Endodermal cell (in vitro differentiated cells): ENCODE measurements around the gene ACTRT2. TPM values are rescaled to one million over a fixed set of nuclear protein-coding genes. Genes with fewer than 3 reads are reported as not detected.

Source experiments
- DNase-seq: peaks from one replicate; pipeline ENCODE4 v3.0.0-alpha.2; 2017
- H3K27ac ChIP-seq: 2 replicates; pipeline ENCODE4 v1.5.1; 2013; ENCODE audit warnings: mild to moderate bottlenecking, low read depth, low read length, moderate library complexity
- H3K27me3 ChIP-seq: 2 replicates; pipeline ENCODE4 v1.6.1; 2013; ENCODE audit warnings: mild to moderate bottlenecking, low read length, moderate library complexity; ENCODE audit not compliant: insufficient read depth, control insufficient read depth, poor library complexity, severe bottlenecking
- H3K36me3 ChIP-seq: 2 replicates; pipeline ENCODE4 v1.7.0; 2013; ENCODE audit warnings: mild to moderate bottlenecking, low read length, moderate library complexity; ENCODE audit not compliant: control insufficient read depth, insufficient read depth
- H3K4me1 ChIP-seq: one replicate; pipeline ENCODE4 v1.7.0; 2013; ENCODE audit warnings: low read length; ENCODE audit not compliant: control insufficient read depth, insufficient read depth
- H3K4me3 ChIP-seq: 2 replicates; pipeline ENCODE4 v1.5.1; 2013; ENCODE audit warnings: mild to moderate bottlenecking, low read length, moderate library complexity
- H3K9ac ChIP-seq: 2 replicates; pipeline ENCODE4 v1.6.1; 2013; ENCODE audit warnings: mild to moderate bottlenecking, low read length, moderate library complexity; ENCODE audit not compliant: poor library complexity, severe bottlenecking; ENCODE audit errors: extremely low read depth
- H3K9me3 ChIP-seq: 2 replicates; pipeline ENCODE4 v1.6.1; 2013; ENCODE audit warnings: mild to moderate bottlenecking, low read length, moderate library complexity; ENCODE audit not compliant: control insufficient read depth
- H3K27ac Mint-ChIP-seq: 2 replicates; pipeline ENCODE4 v1.8.0; 2020; ENCODE audit warnings: mixed read lengths
- H3K27me3 Mint-ChIP-seq: 2 replicates; pipeline ENCODE4 v1.8.0; 2021; ENCODE audit warnings: mild to moderate bottlenecking, mixed read lengths; ENCODE audit not compliant: insufficient read depth
- H3K36me3 Mint-ChIP-seq: 2 replicates; pipeline ENCODE4 v1.8.0; 2020; ENCODE audit warnings: low read depth, mixed read lengths
- H3K4me1 Mint-ChIP-seq: 2 replicates; pipeline ENCODE4 v1.8.0; 2020; ENCODE audit warnings: mixed read lengths
- H3K4me3 Mint-ChIP-seq: 2 replicates; pipeline ENCODE4 v1.8.0; 2020; ENCODE audit warnings: mild to moderate bottlenecking, moderate library complexity, mixed read lengths
- H3K9me3 Mint-ChIP-seq: 2 replicates; pipeline ENCODE4 v1.8.0; 2020; ENCODE audit warnings: mild to moderate bottlenecking, mixed read lengths
- CTCF ChIP-seq: fragments of 200-600 bp; sonication (generic); conservative IDR thresholded peaks from 2 replicates; pipeline ENCODE4 v1.5.0; 2021; ENCODE audit warnings: antibody characterized with exemption, mild to moderate bottlenecking
- WGBS, 2 experiments: methylation state at CpG; one replicate each; pipeline versions ENCODE4 v1.1.5 to v1.1.7; 2013; ENCODE audit warnings: missing lambda C conversion rate in 2 of 2, mixed read lengths in 1 of 2; ENCODE audit not compliant: insufficient coverage in 1 of 2, insufficient read length in 1 of 2; 5-methylcytosine and 5-hydroxymethylcytosine counted together
- total RNA-seq, 2 donors: library from RNA; stranded (reverse); fragmentation: NEBNext Ultra II Directional in 1 of 2; extraction: Animal tissue kit (Norgen Biotek cat#: 25700) in 1 of 2; gene quantifications; 2 replicates in 1 of 2; 3 replicates in 1 of 2; pipeline ENCODE4 v1.2.1, GENCODE V29; 2021

ACTRT2 gene
- total RNA-seq, 2 donors from 2014 or later = not detected

DNA sequence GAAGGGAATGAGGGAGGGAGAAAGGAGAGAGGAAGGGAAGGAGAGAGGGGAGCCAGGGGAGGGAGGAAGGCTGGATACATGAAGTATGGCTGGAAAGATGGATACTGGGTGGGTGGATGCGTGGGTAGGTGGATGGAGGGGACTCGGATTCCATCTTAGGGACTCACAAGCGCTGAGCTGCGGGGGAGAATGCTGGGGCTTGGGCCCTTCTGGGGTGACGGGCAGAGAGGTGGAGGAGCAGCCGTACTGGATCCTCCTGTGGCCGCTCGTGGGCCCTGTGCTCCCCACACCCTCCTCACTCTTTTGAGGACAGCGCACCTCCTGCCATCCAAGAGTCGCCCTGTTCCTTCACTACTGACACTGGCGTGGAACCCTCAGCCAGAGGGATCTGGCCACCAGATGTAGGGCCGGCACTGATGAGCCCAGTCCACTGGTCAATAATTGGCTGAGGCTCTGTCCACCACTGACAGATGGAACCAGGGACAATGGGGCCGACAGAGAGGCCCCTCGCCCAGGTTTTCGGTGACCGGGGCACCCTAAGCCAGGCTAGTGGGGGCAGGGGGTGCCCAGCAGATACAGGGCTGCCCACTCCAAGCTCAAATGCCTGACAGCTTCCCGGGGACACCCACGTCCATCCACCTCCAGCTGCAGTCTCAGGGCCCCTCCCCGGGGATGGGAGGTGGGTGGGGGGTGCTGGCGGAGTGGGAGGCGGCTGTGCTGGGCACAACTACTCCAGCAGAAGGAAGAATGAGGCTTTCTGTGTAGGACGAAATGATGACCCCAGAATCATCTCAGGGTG, 4.4 kb upstream of the ACTRT2 start:
- no peaks in the 10 kb centered on the region for H3K4me1 Mint-ChIP-seq
- 81 to 91% methylated on average over 11 to 22 of the region's 22 CpGs for WGBS, 2 experiments
- no peaks in the 10 kb centered on the region for H3K36me3 Mint-ChIP-seq
- H3K27me3 Mint-ChIP-seq = no peaks in the 10 kb centered on the region
- TF ChIP-seq CTCF = no peak
- H3K27ac Mint-ChIP-seq = no peak overlapping the region
- Histone ChIP-seq H3K36me3 (no peaks in the 10 kb centered on the region), H3K27ac (no peak overlapping the region), H3K9me3 (no peaks in the 10 kb centered on the region), H3K4me1 (no peaks in the 10 kb centered on the region), H3K27me3 (no peaks in the 10 kb centered on the region), H3K9ac (no peak overlapping the region), H3K4me3 (no peak overlapping the region)
- no peak overlapping the region for H3K4me3 Mint-ChIP-seq
- no peak for DNase-seq
- H3K9me3 Mint-ChIP-seq = peaks cover 69% of the 10 kb centered on the region

DNA sequence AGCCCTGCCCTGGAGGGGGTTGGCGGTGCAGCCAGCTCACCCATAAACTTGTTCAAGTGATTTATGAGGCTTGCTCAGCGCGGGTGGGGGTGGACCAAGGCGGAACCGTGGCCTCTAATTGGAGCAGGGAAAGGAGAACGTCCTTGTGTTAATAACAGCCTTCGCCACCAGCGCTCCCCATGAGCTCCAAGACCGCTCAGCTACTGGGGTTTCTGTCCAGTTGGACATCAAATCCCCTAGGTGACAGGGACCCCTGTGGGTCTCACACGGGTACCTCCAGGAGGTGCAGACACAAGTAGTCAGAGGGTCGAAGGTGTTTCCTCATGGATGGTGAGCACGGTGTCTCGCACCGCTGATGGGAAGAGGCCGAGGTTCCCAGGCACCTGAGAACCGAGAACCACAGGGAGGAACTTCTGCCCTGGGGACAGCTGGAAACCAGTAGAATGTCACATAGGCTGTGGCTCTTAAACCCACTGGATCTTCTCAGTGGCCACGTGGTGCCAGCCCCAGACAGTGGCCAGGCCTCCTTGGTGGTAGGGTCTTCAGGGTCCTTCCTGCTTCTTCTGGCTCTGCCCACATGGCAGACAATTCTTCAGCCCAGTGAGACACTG, 3.7 kb upstream of the ACTRT2 start:
- Mint-ChIP-seq H3K27ac (no peak overlapping the region), H3K9me3 (peaks cover 66% of the 10 kb centered on the region), H3K36me3 (no peaks in the 10 kb centered on the region), H3K4me1 (no peaks in the 10 kb centered on the region), H3K4me3 (no peak overlapping the region), H3K27me3 (no peaks in the 10 kb centered on the region)
- H3K36me3 ChIP-seq = no peaks in the 10 kb centered on the region
- H3K9ac ChIP-seq = no peak overlapping the region
- no peak overlapping the region for H3K4me3 ChIP-seq
- no peaks in the 10 kb centered on the region for H3K27me3 ChIP-seq
- H3K27ac ChIP-seq = no peak overlapping the region
- no peak for DNase-seq
- TF ChIP-seq CTCF = no peak
- WGBS, 2 experiments = 84 to 90% methylated on average over 17 of the region's 17 CpGs
- no peaks in the 10 kb centered on the region for H3K4me1 ChIP-seq
- no peaks in the 10 kb centered on the region for H3K9me3 ChIP-seq

- TF ChIP-seq CTCF = no peak
- H3K27ac Mint-ChIP-seq = no peak overlapping the region
- H3K36me3 ChIP-seq = no peaks in the 10 kb centered on the region
- H3K27me3 ChIP-seq = no peaks in the 10 kb centered on the region
- H3K4me3 Mint-ChIP-seq = no peak overlapping the region
- H3K9ac ChIP-seq = no peak overlapping the region
- H3K4me1 ChIP-seq = no peaks in the 10 kb centered on the region
- 88 to 100% methylated on average over 3 to 16 of the region's 16 CpGs for WGBS, 2 experiments
- no peaks in the 10 kb centered on the region for H3K36me3 Mint-ChIP-seq
- H3K4me1 Mint-ChIP-seq = no peaks in the 10 kb centered on the region
- no peak overlapping the region for H3K4me3 ChIP-seq
- DNase-seq = no peak
- no peaks in the 10 kb centered on the region for H3K9me3 ChIP-seq
- H3K9me3 Mint-ChIP-seq = peaks cover 71% of the 10 kb centered on the region
- H3K27me3 Mint-ChIP-seq = no peaks in the 10 kb centered on the region
- no peak overlapping the region for H3K27ac ChIP-seq
These were observed 3.2 kb upstream of the ACTRT2 start for GRCh38 chr1:3018051-3018471.
